HG02981 (cell line): ENCODE measurements around the gene PAFAH1B2.
A peak's percentile ranks its signal among the peaks of the same experiment; 100 is the strongest.

Source experiments
- ATAC-seq: cut with Tn5 transposase; IDR thresholded peaks from one replicate; pipeline ENCODE4 v1.9.1; 2021; ENCODE audit warnings: mild to moderate bottlenecking, moderate library complexity; ENCODE audit not compliant: unreplicated experiment

PAFAH1B2 gene

GRCh38 chr11:117187428-117187798 lies 43.3 kb downstream of the PAFAH1B2 start:
- no peak for ATAC-seq

- no peak for ATAC-seq
Measured at GRCh38 chr11:117187799-117188481, 43.9 kb downstream of the PAFAH1B2 start.

DNA sequence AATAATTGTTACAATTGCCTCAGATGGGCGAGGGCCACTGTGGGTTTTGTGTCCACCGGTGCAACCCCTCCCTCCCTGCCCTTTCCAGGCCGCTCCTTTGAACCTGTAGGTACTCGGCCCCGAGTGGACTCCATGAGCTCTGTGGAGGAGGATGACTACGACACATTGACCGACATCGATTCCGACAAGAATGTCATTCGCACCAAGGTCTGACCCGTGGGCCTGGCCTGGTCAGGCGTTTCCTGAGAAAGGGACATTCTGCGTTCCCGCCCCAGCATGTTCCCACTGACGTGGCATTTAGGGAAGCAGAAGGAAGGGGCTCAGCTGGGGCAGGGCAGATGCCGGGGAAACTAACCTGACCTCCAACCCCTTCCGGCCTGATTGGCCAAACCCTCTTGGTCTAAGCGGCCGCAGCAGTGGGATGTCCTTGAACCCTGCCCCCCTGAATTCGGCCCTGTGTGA lies 44.6 kb downstream of the PAFAH1B2 start:
- ATAC-seq, result no peak

- ATAC-seq, result peak; percentile 69
Measured at GRCh38 chr11:117189191-117189940, 45.3 kb downstream of the PAFAH1B2 start.

DNA sequence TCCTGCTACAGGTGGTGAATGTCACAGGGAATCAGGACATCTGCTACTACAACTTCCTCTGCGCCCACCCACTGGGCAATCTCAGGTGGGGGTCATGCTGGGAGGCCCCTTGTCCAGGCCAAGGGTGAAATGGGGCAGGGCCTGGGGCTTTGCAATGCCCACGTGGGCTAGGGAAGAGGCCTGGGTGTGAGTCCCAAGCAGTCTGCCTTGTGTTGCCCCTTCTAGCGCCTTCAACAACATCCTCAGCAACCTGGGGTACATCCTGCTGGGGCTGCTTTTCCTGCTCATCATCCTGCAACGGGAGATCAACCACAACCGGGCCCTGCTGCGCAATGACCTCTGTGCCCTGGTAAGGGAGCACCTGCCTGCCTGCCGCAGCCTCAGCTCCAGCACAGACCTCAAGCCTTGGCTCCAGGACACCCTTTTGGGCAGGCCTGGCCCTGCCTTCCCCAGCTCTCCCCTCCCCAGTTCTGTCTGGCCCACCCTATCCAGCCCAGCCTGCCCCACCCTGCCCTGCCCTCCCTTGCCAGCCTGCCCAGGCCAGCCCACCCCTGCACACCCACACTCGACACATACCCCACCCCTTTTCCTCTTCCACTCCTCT lies 46.0 kb downstream of the PAFAH1B2 start:
- no peak for ATAC-seq

GRCh38 chr11:117191680-117192400 lies 47.8 kb downstream of the PAFAH1B2 start:
- no peak for ATAC-seq

- no peak for ATAC-seq
Measured at GRCh38 chr11:117192401-117192875, 48.4 kb downstream of the PAFAH1B2 start.

DNA sequence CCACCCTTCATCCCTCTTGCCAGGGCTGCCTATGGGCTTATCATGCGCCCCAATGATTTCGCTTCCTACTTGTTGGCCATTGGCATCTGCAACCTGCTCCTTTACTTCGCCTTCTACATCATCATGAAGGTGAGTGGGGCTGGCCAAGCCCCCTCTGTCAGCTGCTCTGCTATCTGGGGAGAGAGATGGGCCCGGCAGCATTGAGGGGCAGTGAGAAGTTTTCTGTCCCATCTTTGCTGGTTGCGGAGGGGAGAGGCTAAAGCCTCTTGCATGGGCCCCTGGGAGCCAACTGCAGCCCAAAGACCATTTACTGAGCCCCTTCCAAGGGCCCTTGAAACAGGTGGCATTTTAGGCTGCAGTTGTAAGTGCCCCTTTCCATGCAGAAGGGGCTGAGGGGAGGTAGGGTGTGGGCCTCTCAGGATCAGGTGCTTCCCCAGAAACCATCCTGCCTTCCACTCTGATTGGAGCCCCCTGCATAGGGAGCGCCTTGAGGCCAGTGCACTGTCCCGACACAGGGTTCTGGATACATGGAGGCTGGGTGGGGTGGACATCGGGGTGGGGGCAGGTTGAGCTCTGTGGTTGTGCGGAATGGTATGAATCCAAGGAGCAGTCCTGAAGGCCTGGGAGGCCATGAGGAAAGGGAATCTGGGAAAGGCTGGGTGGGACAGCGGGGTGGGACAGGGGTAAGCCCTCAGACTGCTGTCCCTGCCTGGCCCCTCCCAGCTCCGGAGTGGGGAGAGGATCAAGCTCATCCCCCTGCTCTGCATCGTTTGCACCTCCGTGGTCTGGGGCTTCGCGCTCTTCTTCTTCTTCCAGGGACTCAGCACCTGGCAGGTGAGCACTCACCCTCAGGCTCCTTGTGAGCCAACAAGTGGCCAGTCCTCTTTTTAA lies 49.3 kb downstream of the PAFAH1B2 start:
- ATAC-seq, result no peak

- no peak for ATAC-seq
Measured at GRCh38 chr11:117194267-117194666, 50.2 kb downstream of the PAFAH1B2 start.

DNA sequence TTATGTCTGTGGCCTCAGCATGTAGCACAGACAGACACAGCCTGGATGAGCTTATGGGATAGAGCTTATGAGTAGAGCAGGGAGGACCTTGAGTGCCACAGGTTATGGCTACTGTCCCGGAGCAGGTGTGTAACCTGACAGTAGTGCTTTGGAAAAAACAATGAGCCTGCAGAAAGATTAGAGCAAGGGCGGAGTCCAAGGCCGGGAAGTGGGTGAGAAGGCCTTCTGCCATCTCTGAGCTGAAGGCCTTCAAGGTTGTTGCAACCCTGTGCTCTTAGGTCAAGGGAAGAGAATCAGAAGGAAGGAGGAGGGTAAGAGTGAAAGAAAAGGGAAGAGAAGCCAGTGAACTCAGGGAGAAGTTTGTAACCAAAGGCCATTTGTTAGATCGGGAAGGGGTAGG lies 51.2 kb downstream of the PAFAH1B2 start:
- ATAC-seq, result no peak

GRCh38 chr11:117195761-117196160 lies 51.7 kb downstream of the PAFAH1B2 start:
- no peak for ATAC-seq

- ATAC-seq, result no peak
Measured at GRCh38 chr11:117197006-117197405, 52.9 kb downstream of the PAFAH1B2 start.

DNA sequence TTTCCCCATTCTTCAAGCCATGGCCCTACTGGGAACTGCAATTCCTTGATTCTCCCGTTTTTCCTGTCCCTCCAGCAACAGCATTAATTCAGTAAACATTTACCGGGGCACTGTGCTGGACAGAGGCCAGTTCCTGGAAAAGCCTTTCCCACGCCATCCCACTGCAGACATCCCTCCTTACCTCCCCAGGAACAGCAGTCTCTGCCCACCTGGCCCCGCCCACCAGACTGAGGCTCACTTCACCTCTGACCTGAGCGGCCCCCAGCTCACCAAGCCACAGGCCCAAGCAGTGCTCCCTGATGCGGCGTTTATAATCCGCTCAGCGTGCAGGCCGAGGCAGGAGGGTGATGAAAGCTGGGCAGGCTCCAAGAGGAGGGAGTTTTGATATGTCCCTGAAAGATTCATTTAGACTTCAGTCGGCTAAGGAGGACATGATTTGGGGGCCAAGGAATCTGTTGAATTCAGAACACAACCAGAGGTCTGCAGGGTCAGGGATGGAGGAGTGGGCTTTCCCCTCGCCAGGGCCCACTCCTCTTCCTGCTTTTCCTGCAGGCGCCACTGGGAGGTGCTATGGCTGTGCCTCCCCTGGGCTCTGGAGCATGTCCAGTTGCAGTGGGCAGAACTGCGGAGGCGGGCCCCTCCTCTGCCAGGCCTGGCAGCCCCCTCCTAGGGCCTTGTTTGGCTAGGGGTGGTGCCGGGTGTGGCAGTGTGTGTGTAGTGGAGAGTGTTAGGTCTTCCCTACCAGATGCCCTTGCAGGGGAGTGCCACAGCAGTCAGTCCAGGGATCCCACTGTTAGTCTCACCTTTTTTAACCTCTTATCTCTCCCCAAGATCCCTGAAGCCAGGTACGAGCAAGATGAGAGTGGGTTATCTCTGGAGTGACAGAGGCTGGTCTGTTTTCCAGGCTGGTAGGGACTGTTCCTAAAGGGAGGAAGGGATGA lies 53.7 kb downstream of the PAFAH1B2 start:
- ATAC-seq, result no peak

DNA sequence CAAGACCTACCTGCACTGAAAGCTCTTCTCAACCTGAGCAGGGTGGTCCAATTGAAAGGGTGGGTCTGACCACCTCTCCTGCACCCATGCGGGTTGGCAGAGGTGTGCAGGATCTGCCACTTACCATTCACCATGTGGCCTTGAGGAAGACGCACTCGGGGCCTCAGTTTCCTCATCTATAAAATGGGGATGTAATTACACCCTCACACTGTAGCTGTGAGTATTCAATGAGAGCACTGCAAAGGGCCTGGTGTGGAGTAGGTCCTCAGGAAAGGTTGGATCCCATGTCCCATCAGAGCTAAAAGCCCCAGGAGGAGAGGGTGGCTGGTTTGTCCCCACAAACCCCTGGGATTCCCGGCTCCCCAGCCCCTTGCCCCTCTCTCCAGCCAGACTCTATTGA lies 54.5 kb downstream of the PAFAH1B2 start:
- no peak for ATAC-seq

GRCh38 chr11:117199053-117199915 lies 55.2 kb downstream of the PAFAH1B2 start, which contains the start of gene TAGLN:
Gene TAGLN, plus strand, starts transcription at chr11:117199370. Its CDS starts 3,644 bp downstream, at chr11:117203014.
- ATAC-seq, result no peak

- no peak for ATAC-seq
Measured at GRCh38 chr11:117199916-117200812, 56.1 kb downstream of the PAFAH1B2 start.
